ENCODE measurements around the gene MORC1.
"Not testable (repeated sequence)": the region's sequence is repeated elsewhere in the genome, so short reads cannot be mapped to it uniquely, and the experiment has no call there.

The MORC1 gene

GRCh38 chr3:109117939-109118338 is at the start of gene MORC1:
Gene MORC1, minus strand, starts transcription at chr3:109118134. Its CDS starts 75 bp downstream, at chr3:109118059.
- no peak for DNase-seq

GRCh38 chr3:109165905-109166304 is 48.0 kb upstream of the MORC1 start:
- DNase-seq = no peak

GRCh38 chr3:109161487-109162123 is 43.7 kb upstream of the MORC1 start:
- no peak for DNase-seq

GRCh38 chr3:109155828-109156227 is 37.9 kb upstream of the MORC1 start:
- DNase-seq = no peak

GRCh38 chr3:109154979-109155378 is 37.0 kb upstream of the MORC1 start:
- DNase-seq = no peak

- no peak for DNase-seq
Observed at GRCh38 chr3:109152320-109152719, 34.4 kb upstream of the MORC1 start.

GRCh38 chr3:109149078-109149477 is 31.1 kb upstream of the MORC1 start:
- no peak for DNase-seq

- no peak for DNase-seq
Observed at GRCh38 chr3:109143646-109144045, 25.7 kb upstream of the MORC1 start.

GRCh38 chr3:109140318-109140717 is 22.4 kb upstream of the MORC1 start:
- DNase-seq = no peak

GRCh38 chr3:109137761-109138160 is 19.8 kb upstream of the MORC1 start:
- DNase-seq = no peak

- no peak for DNase-seq
Observed at GRCh38 chr3:109136523-109136922, 18.6 kb upstream of the MORC1 start, which contains the start of gene C3orf85. Gene C3orf85, plus strand, starts transcription at chr3:109136719. Its CDS starts 129 bp downstream, at chr3:109136848.

- DNase-seq = not testable (repeated sequence)
Observed at GRCh38 chr3:109133474-109133816, 15.5 kb upstream of the MORC1 start.

- no peak for DNase-seq
Observed at GRCh38 chr3:109132801-109133473, 15.0 kb upstream of the MORC1 start.

- DNase-seq = peak; percentile 70
Observed at GRCh38 chr3:109131276-109131675, 13.3 kb upstream of the MORC1 start.

GRCh38 chr3:109127553-109127952 is 9.6 kb upstream of the MORC1 start:
- DNase-seq = no peak

- no peak for DNase-seq
Observed at GRCh38 chr3:109125902-109126301, 8.0 kb upstream of the MORC1 start.

- no peak for DNase-seq
Observed at GRCh38 chr3:109122690-109123089, 4.8 kb upstream of the MORC1 start.

- no peak for DNase-seq
Observed at GRCh38 chr3:109118584-109118983, 650 bp upstream of the MORC1 start.

- DNase-seq = no peak
Observed at GRCh38 chr3:109116031-109116430, 1.9 kb downstream of the MORC1 start.

- no peak for DNase-seq
Observed at GRCh38 chr3:109115451-109115850, 2.5 kb downstream of the MORC1 start.

- no peak for DNase-seq
Observed at GRCh38 chr3:109114746-109115145, 3.2 kb downstream of the MORC1 start.

GRCh38 chr3:109112946-109113760 is 4.8 kb downstream of the MORC1 start:
- DNase-seq = no peak

GRCh38 chr3:109109574-109109973 is 8.4 kb downstream of the MORC1 start:
- DNase-seq = no peak
